T1000 (cell line): Measurements from ENCODE around the gene ZNF581.

Source experiments
- DNase-seq: peaks from one replicate; lab custom pipeline; 2025; ENCODE audit warnings: mixed read lengths; lab: John Stamatoyannopoulos, UW

The ZNF581 gene

DNA sequence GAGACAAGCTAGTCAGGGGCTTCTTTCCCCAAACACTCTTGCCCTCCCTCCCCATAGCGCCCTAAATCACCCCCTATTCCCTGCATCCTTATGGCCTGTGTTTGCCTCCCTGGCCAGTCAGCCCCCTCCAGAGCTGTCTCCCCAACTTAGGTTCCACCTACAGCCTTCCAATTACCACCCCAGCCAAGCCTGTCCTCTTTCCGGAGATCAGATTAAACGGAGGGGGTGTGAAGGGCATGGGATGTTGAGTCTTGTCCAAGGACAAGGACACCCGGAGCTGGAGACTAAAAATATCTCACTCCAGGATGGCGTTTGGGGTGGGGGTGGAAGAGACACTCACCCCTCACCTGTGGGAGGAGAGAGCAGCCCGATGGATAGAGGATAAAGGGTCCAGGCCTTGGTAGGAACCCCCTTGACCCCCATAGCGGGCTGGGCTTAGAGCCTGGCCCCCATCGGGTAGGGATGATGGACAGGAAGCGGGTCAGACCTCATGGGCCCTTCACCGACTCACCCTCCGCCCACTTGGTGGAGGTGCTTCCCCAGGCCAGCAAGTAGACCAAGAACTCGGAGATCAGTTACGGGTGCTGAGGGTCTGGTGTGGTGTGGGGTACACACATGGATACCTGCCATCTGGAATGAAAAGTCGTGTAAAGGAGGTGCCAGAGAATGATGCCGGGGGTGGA lies 32.0 kb upstream of the ZNF581 start:
- DNase-seq, result no peak

DNA sequence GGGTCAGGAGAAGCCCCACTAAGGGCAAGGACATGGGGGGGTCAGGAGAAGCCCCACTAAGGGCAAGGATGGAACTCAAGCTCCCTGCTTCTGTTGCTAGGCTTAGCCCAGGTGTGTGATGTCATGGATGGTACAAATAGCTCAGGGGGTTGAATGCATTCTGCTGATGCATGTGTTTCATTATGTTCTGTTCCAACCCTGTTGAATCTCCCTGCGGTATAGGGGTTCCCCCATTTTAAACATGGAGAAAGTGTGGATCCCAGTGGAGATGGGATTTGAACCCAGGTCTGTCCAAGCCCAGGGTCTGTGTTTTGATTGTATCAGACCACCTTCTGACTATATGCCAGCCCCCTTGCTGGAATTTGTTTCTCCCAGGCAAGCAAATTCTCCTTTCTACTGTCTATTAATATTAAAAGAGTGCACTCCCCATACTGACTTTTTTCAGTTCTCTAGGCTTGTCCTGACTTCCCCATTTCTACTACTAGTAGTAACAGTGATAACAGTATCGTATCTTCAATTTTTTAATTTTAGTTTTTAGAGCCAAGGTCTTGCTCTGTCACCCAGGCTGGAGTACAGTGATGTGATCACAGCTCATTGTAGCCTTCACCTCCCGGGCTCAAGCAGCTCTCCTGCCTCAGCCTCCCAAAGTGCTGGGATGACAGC lies 31.3 kb upstream of the ZNF581 start:
- no peak for DNase-seq

DNA sequence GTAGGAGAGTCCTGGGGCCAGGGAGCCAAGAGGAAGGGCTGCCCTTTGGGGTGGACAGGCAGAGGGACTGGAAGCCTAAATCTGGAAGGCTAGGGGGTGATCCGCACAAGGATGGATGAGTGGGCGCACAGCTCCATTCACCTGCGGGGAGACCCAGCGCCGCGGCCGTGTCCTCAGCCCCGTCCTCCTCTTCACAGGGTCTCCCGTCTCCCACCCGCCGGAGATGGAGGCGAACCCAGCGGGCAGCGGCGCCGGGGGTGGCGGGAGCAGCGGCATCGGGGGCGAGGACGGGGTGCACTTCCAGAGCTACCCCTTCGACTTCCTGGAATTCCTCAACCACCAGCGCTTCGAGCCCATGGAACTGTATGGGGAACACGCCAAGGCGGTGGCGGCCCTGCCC lies 30.1 kb upstream of the ZNF581 start:
- DNase-seq, result no peak

DNA sequence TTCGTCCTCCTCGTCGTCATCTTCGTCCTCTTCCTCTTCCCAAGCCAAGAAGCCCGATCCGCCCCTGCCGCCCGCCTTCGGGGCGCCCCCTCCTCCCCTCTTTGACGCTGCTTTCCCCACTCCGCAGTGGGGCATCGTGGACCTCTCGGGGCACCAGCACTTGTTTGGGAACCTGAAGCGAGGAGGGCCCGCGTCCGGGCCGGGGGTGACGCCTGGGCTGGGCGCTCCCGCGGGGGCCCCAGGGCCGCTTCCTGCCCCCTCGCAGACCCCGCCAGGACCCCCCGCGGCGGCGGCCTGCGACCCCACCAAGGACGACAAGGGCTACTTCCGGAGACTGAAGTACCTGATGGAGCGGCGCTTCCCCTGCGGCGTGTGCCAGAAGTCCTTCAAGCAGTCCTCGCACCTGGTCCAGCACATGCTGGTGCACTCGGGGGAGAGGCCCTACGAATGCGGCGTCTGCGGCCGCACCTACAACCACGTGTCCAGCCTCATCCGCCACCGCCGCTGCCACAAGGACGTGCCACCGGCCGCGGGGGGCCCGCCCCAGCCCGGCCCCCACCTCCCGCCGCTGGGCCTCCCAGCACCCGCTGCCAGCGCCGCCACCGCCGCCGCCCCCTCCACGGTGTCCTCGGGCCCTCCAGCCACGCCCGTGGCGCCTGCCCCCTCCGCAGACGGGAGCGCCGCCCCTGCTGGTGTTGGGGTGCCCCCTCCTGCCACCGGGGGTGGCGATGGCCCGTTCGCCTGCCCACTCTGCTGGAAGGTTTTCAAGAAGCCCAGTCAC lies 29.3 kb upstream of the ZNF581 start:
- no peak for DNase-seq

DNA sequence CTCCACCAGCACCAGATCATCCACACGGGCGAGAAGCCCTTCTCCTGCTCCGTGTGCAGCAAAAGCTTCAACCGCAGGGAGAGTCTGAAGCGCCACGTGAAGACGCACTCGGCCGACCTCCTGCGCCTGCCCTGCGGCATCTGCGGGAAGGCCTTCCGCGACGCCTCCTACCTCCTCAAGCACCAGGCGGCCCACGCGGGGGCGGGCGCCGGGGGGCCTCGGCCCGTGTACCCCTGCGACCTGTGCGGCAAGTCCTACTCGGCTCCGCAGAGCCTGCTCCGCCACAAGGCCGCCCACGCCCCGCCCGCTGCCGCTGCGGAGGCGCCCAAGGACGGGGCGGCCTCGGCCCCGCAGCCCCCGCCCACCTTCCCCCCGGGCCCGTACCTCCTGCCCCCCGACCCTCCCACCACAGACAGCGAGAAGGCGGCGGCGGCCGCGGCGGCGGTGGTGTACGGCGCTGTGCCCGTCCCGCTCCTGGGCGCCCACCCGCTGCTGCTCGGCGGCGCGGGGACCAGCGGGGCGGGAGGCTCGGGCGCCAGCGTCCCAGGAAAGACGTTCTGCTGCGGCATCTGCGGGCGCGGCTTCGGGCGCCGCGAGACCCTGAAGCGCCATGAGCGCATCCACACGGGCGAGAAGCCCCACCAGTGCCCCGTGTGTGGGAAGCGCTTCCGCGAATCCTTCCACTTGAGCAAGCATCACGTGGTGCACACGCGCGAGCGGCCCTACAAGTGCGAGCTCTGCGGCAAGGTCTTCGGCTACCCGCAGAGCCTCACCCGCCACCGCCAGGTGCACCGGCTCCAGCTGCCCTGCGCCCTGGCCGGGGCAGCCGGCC lies 28.5 kb upstream of the ZNF581 start:
- DNase-seq, result no peak

DNA sequence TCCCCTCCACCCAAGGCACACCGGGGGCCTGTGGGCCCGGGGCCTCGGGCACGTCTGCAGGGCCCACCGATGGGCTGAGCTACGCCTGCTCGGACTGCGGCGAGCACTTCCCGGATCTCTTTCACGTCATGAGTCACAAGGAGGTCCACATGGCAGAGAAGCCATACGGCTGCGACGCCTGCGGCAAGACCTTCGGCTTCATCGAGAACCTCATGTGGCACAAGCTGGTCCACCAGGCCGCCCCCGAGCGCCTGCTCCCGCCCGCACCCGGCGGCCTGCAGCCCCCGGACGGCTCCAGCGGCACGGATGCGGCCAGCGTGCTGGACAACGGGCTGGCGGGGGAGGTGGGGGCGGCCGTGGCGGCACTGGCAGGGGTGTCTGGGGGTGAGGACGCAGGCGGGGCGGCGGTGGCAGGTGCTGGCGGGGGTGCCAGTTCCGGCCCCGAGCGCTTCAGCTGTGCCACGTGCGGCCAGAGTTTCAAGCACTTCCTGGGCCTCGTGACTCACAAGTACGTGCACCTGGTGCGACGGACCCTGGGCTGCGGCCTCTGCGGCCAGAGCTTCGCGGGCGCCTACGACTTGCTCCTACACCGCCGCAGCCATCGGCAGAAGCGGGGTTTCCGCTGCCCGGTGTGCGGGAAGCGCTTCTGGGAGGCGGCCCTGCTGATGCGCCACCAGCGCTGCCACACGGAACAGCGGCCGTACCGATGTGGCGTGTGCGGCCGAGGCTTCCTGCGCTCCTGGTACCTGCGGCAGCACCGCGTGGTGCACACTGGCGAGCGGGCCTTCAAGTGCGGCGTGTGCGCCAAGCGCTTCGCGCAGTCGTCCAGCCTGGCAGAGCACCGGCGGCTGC lies 27.7 kb upstream of the ZNF581 start:
- no peak for DNase-seq

DNA sequence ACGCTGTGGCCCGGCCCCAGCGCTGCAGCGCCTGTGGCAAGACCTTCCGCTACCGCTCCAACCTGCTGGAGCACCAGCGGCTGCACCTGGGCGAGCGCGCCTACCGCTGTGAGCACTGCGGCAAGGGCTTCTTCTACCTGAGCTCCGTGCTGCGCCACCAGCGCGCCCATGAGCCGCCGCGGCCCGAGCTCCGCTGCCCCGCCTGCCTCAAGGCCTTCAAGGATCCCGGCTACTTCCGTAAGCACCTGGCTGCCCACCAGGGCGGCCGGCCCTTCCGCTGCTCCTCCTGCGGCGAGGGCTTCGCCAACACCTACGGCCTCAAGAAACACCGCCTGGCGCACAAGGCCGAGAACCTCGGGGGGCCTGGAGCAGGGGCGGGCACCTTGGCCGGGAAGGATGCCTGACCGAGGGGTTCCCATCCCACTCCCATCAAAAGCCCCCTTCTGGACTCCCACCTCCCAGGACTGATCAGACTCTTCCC lies 27.0 kb upstream of the ZNF581 start:
- DNase-seq, result no peak

DNA sequence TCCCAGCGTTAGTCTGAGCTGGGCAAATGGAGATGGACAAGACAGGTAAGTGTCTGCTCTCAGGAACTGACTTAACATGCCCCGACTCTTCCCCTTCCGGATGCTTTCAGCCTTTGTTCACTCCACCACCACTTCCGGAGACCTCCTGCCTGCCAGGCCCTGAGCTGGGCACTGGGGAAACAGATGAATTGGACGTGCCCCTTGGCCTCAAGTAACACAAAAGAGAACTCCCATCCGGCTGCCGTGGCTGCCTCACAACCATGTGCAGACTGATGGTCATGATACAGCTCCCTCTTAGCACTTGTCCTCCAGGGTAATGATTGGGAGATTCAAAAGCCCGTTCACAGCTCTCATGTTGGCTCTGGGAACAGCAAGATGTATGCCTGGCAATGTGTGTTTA lies 26.0 kb upstream of the ZNF581 start:
- no peak for DNase-seq

DNA sequence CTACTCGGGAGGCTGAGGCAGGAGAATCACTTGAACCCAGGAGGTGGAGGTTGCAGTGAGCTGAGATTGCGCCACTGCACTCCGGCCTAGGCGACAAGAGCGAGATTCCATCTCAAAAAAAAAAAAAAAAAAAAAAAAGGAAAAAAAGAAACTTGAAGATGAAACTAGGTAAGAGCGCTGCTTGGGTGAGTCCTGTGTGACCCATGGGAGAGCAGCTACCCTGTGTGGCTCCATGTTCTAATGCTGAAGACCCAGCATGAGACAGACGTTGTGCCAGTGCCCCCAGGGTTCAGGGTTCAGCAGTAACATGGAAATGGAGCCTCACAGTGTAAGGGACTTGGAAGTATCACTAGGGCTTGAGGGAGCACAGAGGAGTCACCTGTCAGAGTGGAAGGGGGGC lies 25.0 kb upstream of the ZNF581 start:
- no peak for DNase-seq

DNA sequence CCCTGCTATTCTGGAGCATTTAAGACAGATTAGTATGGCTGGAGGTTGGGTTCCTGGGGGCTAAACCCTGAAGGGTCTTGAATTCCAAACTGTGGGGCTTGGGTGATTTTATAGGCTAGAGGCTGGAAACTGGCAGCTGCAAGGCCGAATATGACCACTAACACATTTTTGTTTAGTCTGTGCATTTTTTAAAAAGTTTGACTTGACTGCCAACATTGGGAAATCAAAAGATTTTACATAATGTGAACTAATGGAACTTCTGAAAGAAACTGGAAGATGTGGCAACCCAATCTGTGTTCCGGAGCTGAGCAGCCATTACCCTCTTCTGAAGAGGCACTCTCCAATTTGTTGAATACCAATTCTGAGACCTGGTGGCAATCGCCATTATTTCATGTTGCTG lies 24.2 kb upstream of the ZNF581 start:
- DNase-seq, result no peak

DNA sequence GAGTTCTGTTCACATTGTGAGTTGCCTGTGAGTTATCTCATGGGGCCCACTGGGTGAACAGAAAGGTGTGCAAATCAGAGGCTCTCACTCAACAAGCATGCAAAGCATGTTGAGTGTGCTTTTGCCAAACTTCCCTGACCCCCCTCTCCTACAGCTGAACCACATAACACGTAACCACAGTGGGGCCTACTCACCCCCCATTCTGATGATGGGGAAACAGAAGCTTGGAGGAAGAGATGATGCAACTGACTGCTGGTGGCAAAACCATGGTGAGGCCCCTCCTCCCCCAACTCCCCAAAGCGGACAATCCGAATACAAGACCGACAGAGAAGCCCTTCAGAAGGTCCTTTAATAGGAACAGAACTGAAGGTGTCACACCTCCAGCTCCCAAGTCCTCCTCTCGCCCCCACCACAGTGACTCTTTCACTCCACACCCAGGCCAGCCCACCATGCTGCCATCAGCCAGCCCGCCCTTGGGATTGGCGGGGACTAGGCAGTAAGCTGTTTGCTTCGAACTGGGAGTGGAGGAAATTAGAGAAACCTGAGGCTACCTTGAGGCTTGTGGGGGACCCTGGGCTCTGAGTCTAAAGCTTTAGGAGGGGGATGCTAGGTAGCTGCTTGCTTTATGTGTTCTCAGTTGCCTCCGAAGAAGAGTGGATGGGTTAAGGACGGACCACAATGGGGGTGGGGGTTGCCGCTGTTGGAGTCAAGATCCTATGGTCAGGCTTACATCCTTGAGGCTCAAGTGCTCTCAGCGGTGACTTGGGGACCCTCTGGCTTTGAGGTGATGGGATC lies 22.8 kb upstream of the ZNF581 start:
- DNase-seq, result no peak

DNA sequence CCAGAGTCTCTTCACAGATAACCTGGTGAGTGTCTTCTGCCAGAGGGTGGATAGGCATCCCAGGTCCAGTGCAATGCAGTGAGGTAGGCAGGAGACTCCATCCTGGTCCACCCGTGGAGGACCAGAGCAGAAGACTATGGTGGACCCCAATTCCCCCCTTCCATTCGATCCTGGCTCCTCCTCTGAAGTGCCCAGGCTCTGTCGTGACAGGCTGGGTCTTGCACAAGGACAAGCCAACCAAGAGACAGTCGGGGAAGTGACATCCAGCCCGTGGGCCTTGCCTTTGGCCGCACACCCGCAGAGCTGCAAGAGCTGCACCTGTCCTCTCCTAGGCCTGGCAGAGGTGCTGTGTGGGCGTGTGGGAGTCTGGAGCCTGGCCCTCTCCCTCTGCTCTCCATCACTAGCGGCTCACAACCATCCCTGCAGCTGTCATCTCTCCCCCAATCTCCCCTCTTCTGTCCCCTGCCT lies 22.2 kb upstream of the ZNF581 start:
- DNase-seq, result no peak

DNA sequence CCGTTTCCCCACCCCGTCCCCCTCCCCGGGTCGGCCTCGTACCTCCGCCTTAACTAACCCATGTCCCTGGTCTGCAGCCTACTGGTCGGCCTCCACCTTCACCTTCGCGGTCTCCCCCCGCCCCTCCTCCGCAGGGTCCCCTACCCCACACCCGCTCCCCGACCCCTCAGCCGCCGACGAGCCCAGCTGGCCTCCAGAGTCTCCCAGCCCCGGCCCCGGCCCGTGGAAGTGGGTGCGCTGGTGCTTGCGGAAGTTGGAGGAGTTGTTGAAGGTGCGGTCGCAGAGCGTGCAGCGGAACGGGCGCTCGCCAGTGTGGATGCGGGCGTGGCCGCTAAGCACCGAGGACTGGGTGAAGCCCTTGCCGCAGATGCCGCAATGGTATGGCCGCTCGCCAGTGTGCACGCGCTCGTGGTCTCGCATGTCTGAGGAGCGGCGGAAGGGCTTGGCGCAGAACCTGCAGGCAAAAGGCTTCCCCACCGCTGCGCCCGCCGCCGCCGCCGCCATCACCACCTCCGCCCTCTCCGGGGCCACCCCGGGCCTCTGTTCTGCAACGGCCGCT lies 21.7 kb upstream of the ZNF581 start:
- DNase-seq, result no peak

DNA sequence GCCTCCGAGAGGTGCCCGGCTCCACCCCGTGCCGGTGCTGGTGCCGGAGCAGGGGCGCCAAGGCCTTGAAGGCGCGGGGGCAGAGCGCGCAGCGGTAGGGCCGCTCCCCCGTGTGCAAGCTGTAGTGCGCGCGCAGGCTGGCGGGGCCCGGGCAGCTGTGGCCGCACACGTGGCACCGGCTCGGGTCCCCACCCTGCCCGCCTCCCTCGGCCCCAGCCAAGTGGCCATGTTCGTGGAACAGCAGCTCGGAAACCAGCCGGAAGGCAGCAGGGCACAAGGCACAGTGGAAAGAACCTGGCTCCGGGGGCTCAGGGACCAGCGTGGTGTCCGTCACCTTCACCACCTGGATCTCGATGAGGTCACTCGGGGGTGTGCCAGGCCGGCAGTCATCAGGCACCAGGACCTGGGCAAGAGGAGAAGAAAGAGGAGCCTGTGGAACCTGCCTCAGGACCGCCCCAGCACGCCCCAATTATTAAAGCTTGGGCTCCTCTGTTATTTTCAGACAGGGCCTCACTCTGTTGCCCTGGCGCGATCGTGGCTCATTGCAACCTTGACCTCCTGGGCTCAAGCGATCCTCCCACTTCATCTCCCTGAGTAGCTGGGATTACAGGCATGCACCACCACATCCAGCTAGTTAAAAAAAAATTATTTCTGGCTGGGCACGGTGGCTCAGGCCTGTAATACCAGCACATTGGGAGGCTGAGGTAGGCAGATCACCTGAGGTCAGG lies 21.0 kb upstream of the ZNF581 start:
- DNase-seq, result no peak

DNA sequence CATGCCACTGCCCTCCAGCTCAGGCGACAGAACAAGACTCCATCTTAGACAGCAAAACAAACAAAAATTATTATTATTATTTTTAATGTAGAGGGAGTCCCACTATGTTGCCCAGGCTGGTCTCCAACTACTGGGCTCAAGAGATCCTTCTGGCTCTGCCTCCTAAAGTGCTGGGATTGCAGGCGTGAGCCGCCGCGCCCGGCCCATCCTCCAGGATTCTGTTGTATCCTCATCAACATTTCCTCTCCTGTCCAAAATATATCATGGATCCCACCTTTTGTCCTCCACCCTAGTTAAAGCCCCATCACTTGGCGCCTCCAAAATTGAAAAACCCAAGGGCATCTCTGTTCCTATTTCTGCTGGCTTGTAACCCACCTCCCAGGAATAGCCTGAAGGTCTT lies 20.3 kb upstream of the ZNF581 start:
- no peak for DNase-seq

DNA sequence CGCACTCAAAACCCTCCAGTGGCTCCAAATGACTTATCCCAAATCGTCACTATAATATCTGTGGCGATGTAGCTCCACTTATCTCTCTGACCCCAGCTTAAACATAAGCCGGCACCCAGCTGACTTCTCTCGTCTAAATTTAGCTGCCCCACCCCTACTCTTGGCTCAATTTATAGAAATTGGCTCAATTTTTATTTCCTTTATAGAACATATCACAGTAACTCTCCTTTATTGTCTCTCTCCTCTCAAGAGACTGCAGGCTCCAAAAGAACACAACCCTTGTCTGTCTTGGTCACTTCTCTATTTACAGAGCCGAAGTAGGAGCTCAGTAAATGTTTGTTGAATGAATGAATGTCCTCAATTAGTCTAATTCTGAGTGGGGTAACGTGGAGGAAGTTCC lies 19.9 kb upstream of the ZNF581 start:
- no peak for DNase-seq

DNA sequence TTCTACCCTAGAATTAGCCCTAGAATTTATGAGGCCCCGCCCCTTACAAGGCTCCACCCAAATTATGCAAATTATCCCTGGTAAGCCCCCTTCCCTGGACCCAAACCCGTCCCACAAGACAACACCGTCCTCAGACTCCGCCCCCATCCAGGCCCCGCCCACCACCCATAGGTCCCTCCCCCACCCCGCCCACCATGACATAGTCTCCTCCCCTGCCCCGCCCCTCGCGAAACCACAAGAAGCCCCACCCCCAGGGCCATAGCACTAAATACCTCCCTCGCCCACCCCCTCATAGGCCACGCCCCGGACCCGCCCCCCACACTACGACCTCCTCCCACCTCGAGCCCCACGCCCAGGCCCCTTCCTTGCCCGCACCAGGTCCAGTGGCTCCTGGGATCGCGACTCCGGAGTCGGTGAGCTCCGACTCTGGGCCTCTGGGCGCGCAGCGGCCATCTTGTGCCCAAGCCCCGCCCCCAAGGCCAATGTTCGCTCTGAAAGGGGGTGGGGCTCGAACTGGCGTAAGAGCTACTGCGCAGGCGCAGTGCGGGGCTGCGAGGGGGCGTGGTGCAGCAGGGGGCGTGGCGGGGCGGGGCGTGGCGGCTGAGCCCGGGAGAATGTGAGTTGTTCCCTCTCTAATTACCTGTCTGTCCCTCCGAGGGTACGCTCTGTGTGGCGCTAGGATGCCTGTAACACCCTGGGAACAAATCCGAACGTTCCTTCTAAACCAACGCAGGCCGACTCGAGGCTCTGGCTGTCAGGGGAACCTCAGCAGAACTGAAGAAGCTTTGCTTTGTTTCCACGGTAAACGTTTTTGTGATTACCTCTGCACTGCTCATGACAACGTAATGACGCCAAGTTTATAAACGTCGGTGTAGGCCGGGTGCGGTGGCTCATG lies 19.1 kb upstream of the ZNF581 start, which contains the start of gene ZNF784:
Gene ZNF784, minus strand, starts transcription at position 458 of the 895 bp plus-strand sequence. Its CDS starts 5 bp downstream, at position 453.
- DNase-seq, result peak; percentile 92

DNA sequence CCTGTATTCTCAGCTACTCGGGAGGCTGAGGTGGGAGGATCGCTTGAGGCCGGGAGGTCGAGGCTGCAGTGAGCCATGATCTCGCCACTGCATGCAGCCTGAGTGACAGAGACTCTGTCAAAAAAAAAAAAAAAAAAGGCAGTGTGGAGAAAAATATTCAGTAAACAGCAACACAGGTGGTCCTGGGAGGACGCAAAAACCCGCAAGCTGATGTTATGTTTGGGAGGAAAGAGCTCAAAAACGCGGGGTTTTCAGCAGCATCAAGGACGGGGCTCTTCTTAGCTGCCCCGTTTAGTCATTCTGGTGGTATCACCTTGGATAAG lies 18.5 kb upstream of the ZNF581 start:
- no peak for DNase-seq
